Caco-2 (cell line): ENCODE results near the gene MRPS21. TPM values are rescaled to one million over a fixed set of nuclear protein-coding genes. Genes with fewer than 3 reads are reported as not detected.

ENCODE experiments used
- BruUV-seq: library from RNA; stranded (reverse); fragments of 400-500 nt; replicated peaks from 2 replicates; lab custom pipeline; 2021; lab: Mats Ljungman, UMichigan
- CTCF ChIA-PET: fragments of 300-600 bp; sonication (Branson Sonifier 250); formaldehyde crosslinking; loops from one replicate; lab custom pipeline; 2022; ENCODE audit warnings: antibody characterized with exemption; lab: Charles Lee
- POLR2A ChIA-PET: fragments of 300-600 bp; sonication (Branson Sonifier 250); formaldehyde crosslinking; loops from one replicate; lab custom pipeline; 2022; ENCODE audit warnings: antibody characterized with exemption; lab: Charles Lee
- DNase-seq, 2 experiments: peaks; one replicate each; pipeline versions ENCODE4 v3.0.0 to v3.0.0-alpha.2; 2020 to 2022
- H3K27me3 ChIP-seq: replicated peaks from 2 replicates; pipeline ENCODE4 v1.6.0; 2011; ENCODE audit warnings: low read length; ENCODE audit not compliant: control insufficient read depth, insufficient read depth
- H3K36me3 ChIP-seq: 2 replicates; pipeline ENCODE4 v1.5.1; 2011; ENCODE audit warnings: low read length; ENCODE audit not compliant: control insufficient read depth, insufficient read depth
- H3K4me1 ChIP-seq: fragments of 250-450 bp; sonication (Bioruptor Pico); 2 replicates; pipeline ENCODE4 v1.5.1; 2020; ENCODE audit warnings: mild to moderate bottlenecking
- H3K4me3 ChIP-seq: 2 replicates; pipeline ENCODE4 v1.5.1; 2011; ENCODE audit warnings: low read depth, mild to moderate bottlenecking, control low read depth, low read length
- H3K9me3 ChIP-seq: fragments of 250-450 bp; sonication (Bioruptor Pico); 2 replicates; pipeline ENCODE4 v1.5.1; 2020; ENCODE audit warnings: mild to moderate bottlenecking, moderate library complexity
- H3K27ac Mint-ChIP-seq: one replicate; pipeline ENCODE4 v1.8.0; 2022; ENCODE audit warnings: mixed read lengths; ENCODE audit not compliant: unreplicated experiment
- H3K27me3 Mint-ChIP-seq: one replicate; pipeline ENCODE4 v1.8.0; 2022; ENCODE audit warnings: mixed read lengths; ENCODE audit not compliant: insufficient read depth, unreplicated experiment
- H3K36me3 Mint-ChIP-seq: one replicate; pipeline ENCODE4 v1.8.0; 2022; ENCODE audit warnings: mild to moderate bottlenecking, mixed read lengths; ENCODE audit not compliant: insufficient read depth, unreplicated experiment
- H3K4me1 Mint-ChIP-seq: one replicate; pipeline ENCODE4 v1.8.0; 2022; ENCODE audit warnings: low read depth, mixed read lengths; ENCODE audit not compliant: unreplicated experiment
- H3K4me3 Mint-ChIP-seq: one replicate; pipeline ENCODE4 v1.8.0; 2022; ENCODE audit warnings: mild to moderate bottlenecking, moderate library complexity, mixed read lengths; ENCODE audit not compliant: unreplicated experiment
- H3K9me3 Mint-ChIP-seq: one replicate; pipeline ENCODE4 v1.8.0; 2022; ENCODE audit warnings: mixed read lengths; ENCODE audit not compliant: unreplicated experiment
- intact Hi-C: fragments of 100-400 bp; cut with micrococcal nuclease; formaldehyde crosslinking; loops from one replicate; pipeline ENCODE4 v1.10.0; 2022; ENCODE audit not compliant: unreplicated experiment
- total RNA-seq: library from RNA; stranded (reverse); gene quantifications from 2 replicates; pipeline ENCODE4 v1.2.3, GENCODE V29; 2022
- TF ChIP-seq, protein P1 (sequence below), 2 experiments: fragments of 200-600 bp in 1 of 2; IDR thresholded peaks; 1 replicate in 1 of 2; 2 replicates in 1 of 2; pipeline versions ENCODE4 v1.5.1 to v1.8.0; 2011 to 2022; ENCODE audit warnings: antibody characterized with exemption in 1 of 2, control low read depth in 1 of 2, inconsistent platforms in 1 of 2, low read depth in 1 of 2, low read length in 1 of 2, mild to moderate bottlenecking in 1 of 2, moderate library complexity in 1 of 2; ENCODE audit not compliant: insufficient read depth in 1 of 2, severe bottlenecking in 1 of 2, unreplicated experiment in 1 of 2

MRPS21 gene
- total RNA-seq, 1 experiment from 2014 or later, result 16.7 TPM

DNA sequence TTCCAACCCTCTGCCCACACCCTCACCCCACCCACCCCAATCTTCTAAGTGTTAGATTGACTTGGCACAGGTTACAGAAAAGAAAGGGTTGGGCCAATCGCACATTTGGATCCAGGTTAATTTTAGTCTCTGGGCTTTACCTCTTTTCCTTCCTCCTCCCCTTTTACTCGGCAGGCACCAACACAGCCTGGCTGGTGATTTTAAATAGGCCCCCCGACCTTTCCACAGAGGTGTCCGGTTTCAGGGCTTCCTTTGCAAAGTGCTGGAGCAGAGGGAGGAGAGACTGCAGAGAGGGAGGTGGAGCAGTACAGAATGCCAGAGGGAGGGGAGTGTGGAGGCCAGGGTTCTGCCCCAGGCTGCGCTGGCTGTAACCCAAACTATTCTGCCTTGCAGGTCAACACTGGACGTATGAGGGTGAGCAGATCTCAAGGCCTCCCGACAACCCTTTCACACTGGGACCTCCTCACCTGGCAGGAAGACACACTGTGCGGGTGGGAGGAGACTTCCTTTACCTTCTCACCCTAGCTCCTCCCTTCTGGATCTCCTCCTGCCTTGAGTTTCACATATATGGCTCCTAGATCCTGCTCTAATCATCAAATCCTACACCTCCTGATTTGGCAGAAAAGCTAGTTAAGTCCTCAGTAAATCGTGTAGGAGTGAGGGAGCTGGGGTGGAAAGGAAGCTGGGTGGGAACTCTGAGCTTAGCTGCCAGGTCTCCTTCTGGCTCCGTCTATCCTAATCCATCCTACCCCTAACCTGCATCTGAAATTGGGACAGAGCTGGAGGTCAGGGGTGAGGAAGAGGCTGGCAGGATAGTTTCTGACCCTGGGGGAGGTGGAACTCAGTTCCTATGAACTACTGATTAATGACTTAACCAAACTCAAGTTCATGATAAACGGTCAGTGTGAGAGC is 33.6 kb upstream of the MRPS21 start:
- H3K4me3 ChIP-seq, result no peak overlapping the region
- TF ChIP-seq, protein P1, sequence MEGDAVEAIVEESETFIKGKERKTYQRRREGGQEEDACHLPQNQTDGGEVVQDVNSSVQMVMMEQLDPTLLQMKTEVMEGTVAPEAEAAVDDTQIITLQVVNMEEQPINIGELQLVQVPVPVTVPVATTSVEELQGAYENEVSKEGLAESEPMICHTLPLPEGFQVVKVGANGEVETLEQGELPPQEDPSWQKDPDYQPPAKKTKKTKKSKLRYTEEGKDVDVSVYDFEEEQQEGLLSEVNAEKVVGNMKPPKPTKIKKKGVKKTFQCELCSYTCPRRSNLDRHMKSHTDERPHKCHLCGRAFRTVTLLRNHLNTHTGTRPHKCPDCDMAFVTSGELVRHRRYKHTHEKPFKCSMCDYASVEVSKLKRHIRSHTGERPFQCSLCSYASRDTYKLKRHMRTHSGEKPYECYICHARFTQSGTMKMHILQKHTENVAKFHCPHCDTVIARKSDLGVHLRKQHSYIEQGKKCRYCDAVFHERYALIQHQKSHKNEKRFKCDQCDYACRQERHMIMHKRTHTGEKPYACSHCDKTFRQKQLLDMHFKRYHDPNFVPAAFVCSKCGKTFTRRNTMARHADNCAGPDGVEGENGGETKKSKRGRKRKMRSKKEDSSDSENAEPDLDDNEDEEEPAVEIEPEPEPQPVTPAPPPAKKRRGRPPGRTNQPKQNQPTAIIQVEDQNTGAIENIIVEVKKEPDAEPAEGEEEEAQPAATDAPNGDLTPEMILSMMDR (IDR thresholded peaks at IDR 0.05; ENCODE audit: insufficient read depth in 1 of 2, low read depth in 1 of 2, low read length in 1 of 2, severe bottlenecking in 1 of 2, unreplicated experiment in 1 of 2), result no peak
- DNase-seq, result peak; percentile 30 to 68
- no peak overlapping the region for H3K27ac Mint-ChIP-seq
- H3K9me3 Mint-ChIP-seq, result no peaks in the 10 kb centered on the region
- H3K27me3 Mint-ChIP-seq, result peaks cover 2% of the 10 kb centered on the region
- no peaks in the 10 kb centered on the region for H3K9me3 ChIP-seq
- H3K4me1 ChIP-seq, result peaks cover 24% of the 10 kb centered on the region
- ChIA-PET POLR2A (interaction anchor here (1.2 kb wide), 1 partner anchor 9 kb away, joined by 3 read pairs; the partner anchor contains the start of gene APH1A), CTCF (no interaction called here)
- peak overlapping the region; percentile 20 for H3K4me3 Mint-ChIP-seq
- H3K36me3 ChIP-seq, result no peaks in the 10 kb centered on the region
- H3K4me1 Mint-ChIP-seq, result peaks cover 29% of the 10 kb centered on the region
- H3K27me3 ChIP-seq, result no peaks in the 10 kb centered on the region
- peaks cover 6% of the 10 kb centered on the region for H3K36me3 Mint-ChIP-seq
- BruUV-seq, result no TSS peak
- intact Hi-C loops, result no loop called here

DNA sequence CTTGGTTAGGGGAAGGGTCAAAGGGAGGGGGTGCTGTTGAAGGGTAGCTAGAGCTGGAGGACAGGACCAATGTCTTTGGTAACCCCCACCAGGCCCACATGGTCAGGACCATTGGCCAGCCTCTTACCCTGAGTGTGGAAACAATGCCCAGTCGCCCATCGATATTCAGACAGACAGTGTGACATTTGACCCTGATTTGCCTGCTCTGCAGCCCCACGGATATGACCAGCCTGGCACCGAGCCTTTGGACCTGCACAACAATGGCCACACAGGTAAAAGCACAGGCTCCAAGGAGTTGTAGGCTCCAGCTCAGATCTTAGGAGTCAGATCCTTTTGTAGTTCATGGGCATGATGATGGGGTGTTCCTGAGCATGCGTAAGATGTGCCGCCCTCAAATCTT is 32.3 kb upstream of the MRPS21 start:
- no peak overlapping the region for H3K27ac Mint-ChIP-seq
- no peak overlapping the region for H3K4me3 ChIP-seq
- H3K9me3 Mint-ChIP-seq, result no peaks in the 10 kb centered on the region
- DNase-seq, result no peak
- intact Hi-C loops, result no loop called here
- TF ChIP-seq, protein P1 (IDR thresholded peaks at IDR 0.05; ENCODE audit: insufficient read depth in 1 of 2, low read depth in 1 of 2, low read length in 1 of 2, severe bottlenecking in 1 of 2, unreplicated experiment in 1 of 2), result no peak
- peaks cover 2% of the 10 kb centered on the region for H3K27me3 Mint-ChIP-seq
- H3K4me1 ChIP-seq, result peaks cover 20% of the 10 kb centered on the region
- ChIA-PET POLR2A (no interaction called here), CTCF (no interaction called here)
- no peaks in the 10 kb centered on the region for H3K27me3 ChIP-seq
- H3K36me3 Mint-ChIP-seq, result peaks cover 6% of the 10 kb centered on the region
- no TSS peak for BruUV-seq
- no peaks in the 10 kb centered on the region for H3K9me3 ChIP-seq
- H3K4me3 Mint-ChIP-seq, result peak overlapping the region; percentile 6
- H3K36me3 ChIP-seq, result no peaks in the 10 kb centered on the region
- H3K4me1 Mint-ChIP-seq, result peaks cover 17% of the 10 kb centered on the region

DNA sequence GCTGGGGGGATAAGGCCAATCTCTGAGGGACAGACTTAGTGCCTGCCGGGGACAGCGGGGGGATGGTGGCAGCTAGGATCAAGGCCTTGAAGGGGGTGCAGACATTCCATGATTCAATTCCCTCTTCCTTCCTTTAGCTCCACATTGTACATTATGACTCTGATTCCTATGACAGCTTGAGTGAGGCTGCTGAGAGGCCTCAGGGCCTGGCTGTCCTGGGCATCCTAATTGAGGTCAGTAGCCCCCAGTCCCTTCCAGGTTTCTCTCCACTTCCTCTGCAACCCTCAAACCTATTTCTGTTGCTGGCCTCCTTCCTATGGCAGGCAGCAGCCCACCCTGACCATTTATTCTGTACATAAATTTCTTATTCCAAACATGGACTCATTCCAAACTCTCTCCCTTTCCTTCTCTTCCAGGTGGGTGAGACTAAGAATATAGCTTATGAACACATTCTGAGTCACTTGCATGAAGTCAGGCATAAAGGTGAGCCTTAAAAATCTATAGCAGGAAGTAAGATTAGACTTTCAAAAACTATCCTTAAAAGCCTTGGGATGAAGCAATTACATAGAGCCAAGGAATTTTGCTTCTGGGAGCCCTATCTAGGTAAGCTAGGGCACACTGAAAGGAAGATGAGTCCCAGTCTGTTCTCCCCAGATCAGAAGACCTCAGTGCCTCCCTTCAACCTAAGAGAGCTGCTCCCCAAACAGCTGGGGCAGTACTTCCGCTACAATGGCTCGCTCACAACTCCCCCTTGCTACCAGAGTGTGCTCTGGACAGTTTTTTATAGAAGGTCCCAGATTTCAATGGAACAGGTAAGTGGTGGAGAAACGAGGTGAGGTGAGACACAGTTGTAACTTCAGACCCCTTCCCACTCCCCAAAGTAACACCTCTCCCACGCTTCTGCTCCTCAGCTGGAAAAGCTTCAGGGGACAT is 31.0 kb upstream of the MRPS21 start:
- no peak overlapping the region for H3K4me3 ChIP-seq
- no peak overlapping the region for H3K27ac Mint-ChIP-seq
- no peak for DNase-seq
- no peaks in the 10 kb centered on the region for H3K36me3 Mint-ChIP-seq
- H3K9me3 Mint-ChIP-seq, result no peaks in the 10 kb centered on the region
- no peak overlapping the region for H3K4me3 Mint-ChIP-seq
- peaks cover 7% of the 10 kb centered on the region for H3K4me1 Mint-ChIP-seq
- no TSS peak for BruUV-seq
- no peaks in the 10 kb centered on the region; the same call in 1 of the 2 replicates for H3K36me3 ChIP-seq
- ChIA-PET CTCF (no interaction called here), POLR2A (no interaction called here)
- TF ChIP-seq, protein P1 (IDR thresholded peaks at IDR 0.05; ENCODE audit: insufficient read depth in 1 of 2, low read depth in 1 of 2, low read length in 1 of 2, severe bottlenecking in 1 of 2, unreplicated experiment in 1 of 2), result no peak
- H3K27me3 ChIP-seq, result no peaks in the 10 kb centered on the region
- H3K4me1 ChIP-seq, result peaks cover 7% of the 10 kb centered on the region; the same call in 1 of the 2 replicates
- H3K9me3 ChIP-seq, result no peaks in the 10 kb centered on the region
- H3K27me3 Mint-ChIP-seq, result peaks cover 2% of the 10 kb centered on the region
- intact Hi-C loops, result no loop called here
